B cell (primary cell): Measurements from ENCODE around the gene SEC14L1. TPM values are rescaled to one million over a fixed set of nuclear protein-coding genes. Genes with fewer than 3 reads are reported as not detected.

Experiments
- ATAC-seq: fragments of 200-7000 bp; cut with Tn5 transposase; one replicate; pipeline ENCODE4 v1.10.0; 2021; ENCODE audit warnings: low read depth, mild to moderate bottlenecking, moderate number of reproducible peaks, moderate library complexity
- CTCF ChIA-PET: fragments of 350-600 bp; sonication (Branson Sonifier 250); formaldehyde crosslinking; loops from one replicate; lab custom pipeline; 2021; ENCODE audit warnings: antibody characterized with exemption, inconsistent platforms; lab: Charles Lee
- POLR2A ChIA-PET: fragments of 350-600 bp; sonication (Branson Sonifier 250); formaldehyde crosslinking; loops from one replicate; lab custom pipeline; 2021; ENCODE audit warnings: antibody characterized with exemption; lab: Charles Lee
- DNase-seq: peaks from one replicate; pipeline ENCODE4 v3.0.0; 2013
- H2AFZ ChIP-seq: 2 replicates; pipeline ENCODE4 v1.6.1; 2012; ENCODE audit warnings: mild to moderate bottlenecking, low read depth, low read length; ENCODE audit not compliant: insufficient read depth, poor library complexity, severe bottlenecking
- H3K27ac ChIP-seq, 2 donors: 1 replicate in 1 of 2; 2 replicates in 1 of 2; pipeline ENCODE4 v1.5.1; 2012 to 2013; ENCODE audit warnings: low read length in 2 of 2, mild to moderate bottlenecking in 2 of 2, moderate library complexity in 1 of 2
- H3K27me3 ChIP-seq, 4 experiments: fragments of 200-600 bp in 1 of 4; sonication (generic) in 1 of 4; replicated peaks in 1 of 4; 1 replicate in 2 of 4; 2 replicates in 2 of 4; pipeline versions ENCODE4 v1.6.1 to v1.7.0; 2013 to 2016; ENCODE audit warnings: low read length in 3 of 4, mild to moderate bottlenecking in 2 of 4, mixed read lengths in 1 of 4, moderate library complexity in 1 of 4; ENCODE audit not compliant: insufficient read depth in 4 of 4, control insufficient read depth in 3 of 4; ENCODE audit errors: control extremely low read depth in 1 of 4
- H3K36me3 ChIP-seq, 2 experiments: replicated peaks in 1 of 2; 1 replicate in 1 of 2; 2 replicates in 1 of 2; pipeline versions ENCODE4 v1.6.1 to v1.7.1; 2013; ENCODE audit warnings: low read length in 1 of 2; ENCODE audit not compliant: insufficient read depth in 2 of 2, control insufficient read depth in 1 of 2; ENCODE audit errors: control extremely low read depth in 1 of 2, extremely low read depth in 1 of 2
- H3K4me1 ChIP-seq, 2 donors: fragments of 200-600 bp in 1 of 2; sonication (generic) in 1 of 2; 1 replicate in 1 of 2; 2 replicates in 1 of 2; pipeline versions ENCODE4 v1.5.1 to v1.6.1; 2013 to 2017; ENCODE audit warnings: low read length in 2 of 2; ENCODE audit not compliant: control insufficient read depth in 2 of 2, insufficient read depth in 2 of 2
- H3K4me2 ChIP-seq: replicated peaks from 2 replicates; pipeline ENCODE3; 2012; ENCODE audit warnings: mild to moderate bottlenecking, low read depth, low read length; ENCODE audit not compliant: poor library complexity, severe bottlenecking
- H3K4me3 ChIP-seq, 5 experiments: fragments of 200-600 bp in 1 of 5; sonication (generic) in 1 of 5; 1 replicate in 3 of 5; 2 replicates in 2 of 5; pipeline versions ENCODE4 v1.5.1 to v1.7.0; 2011 to 2016; ENCODE audit warnings: low read length in 4 of 5, mild to moderate bottlenecking in 4 of 5, low read depth in 2 of 5, control low read depth in 1 of 5, moderate library complexity in 1 of 5; ENCODE audit not compliant: insufficient read depth in 1 of 5; ENCODE audit errors: control extremely low read depth in 1 of 5, extremely low read depth in 1 of 5
- H3K79me2 ChIP-seq: fragments of 200-600 bp; sonication (generic); one replicate; pipeline ENCODE4 v1.6.0; 2016; ENCODE audit warnings: low read length; ENCODE audit not compliant: control insufficient read depth, insufficient read depth
- H3K9ac ChIP-seq: fragments of 200-600 bp; sonication (generic); 2 replicates; pipeline ENCODE4 v1.6.1; 2017; ENCODE audit warnings: mild to moderate bottlenecking, low read length, moderate library complexity
- H3K9me3 ChIP-seq, 3 donors: one replicate each; pipeline versions ENCODE4 v1.6.1 to v1.7.1; 2013; ENCODE audit warnings: low read length in 2 of 3; ENCODE audit not compliant: control insufficient read depth in 2 of 3, insufficient read depth in 1 of 3; ENCODE audit errors: control extremely low read depth in 1 of 3
- H4K20me1 ChIP-seq: 2 replicates; pipeline ENCODE4 v1.6.0; 2012; ENCODE audit warnings: mild to moderate bottlenecking, low read length; ENCODE audit not compliant: insufficient read depth, control insufficient read depth, poor library complexity, severe bottlenecking
- H3K27ac Mint-ChIP-seq: one replicate; pipeline ENCODE4 v1.8.0; 2021; ENCODE audit warnings: mixed read lengths
- H3K27me3 Mint-ChIP-seq: one replicate; pipeline ENCODE4 v1.8.0; 2021; ENCODE audit warnings: mixed read lengths
- H3K4me1 Mint-ChIP-seq: one replicate; pipeline ENCODE4 v1.8.0; 2021; ENCODE audit warnings: mixed read lengths
- H3K4me3 Mint-ChIP-seq: one replicate; pipeline ENCODE4 v1.8.0; 2021; ENCODE audit warnings: mixed read lengths
- H3K9me3 Mint-ChIP-seq: one replicate; pipeline ENCODE4 v1.8.0; 2022; ENCODE audit warnings: mixed read lengths; ENCODE audit not compliant: insufficient read depth
- EZH2 ChIP-seq: IDR thresholded peaks from 2 replicates; pipeline ENCODE4 v1.6.1; 2012; ENCODE audit warnings: borderline replicate concordance, low read depth, mild to moderate bottlenecking, moderate library complexity, low read length; ENCODE audit not compliant: insufficient read depth, poor library complexity, severe bottlenecking
- WGBS: methylation state at CpG from one replicate; pipeline ENCODE4 v1.1.5; 2013; ENCODE audit warnings: missing lambda C conversion rate; ENCODE audit not compliant: insufficient coverage; 5-methylcytosine and 5-hydroxymethylcytosine counted together
- intact Hi-C: fragments of 100-400 bp; cut with micrococcal nuclease; formaldehyde crosslinking; loops from one replicate; pipeline ENCODE4 v1.10.0; 2022
- polyA plus RNA-seq: library from polyadenylated mRNA; depleted of rRNA; stranded (reverse); fragments of >200 nt; gene quantifications from 2 replicates; pipeline ENCODE4 v1.2.3, GENCODE V29; 2012
- total RNA-seq, 2 donors: library from RNA; stranded (reverse); fragments of 120-200 nt in 1 of 2; gene quantifications; 1 replicate in 1 of 2; 2 replicates in 1 of 2; pipeline versions ENCODE4 v1.2.3 to v1.2.4, GENCODE V29; 2013 to 2022
- TF ChIP-seq, protein P1 (sequence below): fragments of 200-600 bp; IDR thresholded peaks from one replicate; pipeline ENCODE4 v1.8.0; 2022; ENCODE audit warnings: antibody characterized with exemption, mild to moderate bottlenecking

SEC14L1 gene
- total and polyA plus RNA-seq, 2 donors (not counting 1 experiment from before 2014, with no cell fraction given): 37.7 to 103 TPM

DNA sequence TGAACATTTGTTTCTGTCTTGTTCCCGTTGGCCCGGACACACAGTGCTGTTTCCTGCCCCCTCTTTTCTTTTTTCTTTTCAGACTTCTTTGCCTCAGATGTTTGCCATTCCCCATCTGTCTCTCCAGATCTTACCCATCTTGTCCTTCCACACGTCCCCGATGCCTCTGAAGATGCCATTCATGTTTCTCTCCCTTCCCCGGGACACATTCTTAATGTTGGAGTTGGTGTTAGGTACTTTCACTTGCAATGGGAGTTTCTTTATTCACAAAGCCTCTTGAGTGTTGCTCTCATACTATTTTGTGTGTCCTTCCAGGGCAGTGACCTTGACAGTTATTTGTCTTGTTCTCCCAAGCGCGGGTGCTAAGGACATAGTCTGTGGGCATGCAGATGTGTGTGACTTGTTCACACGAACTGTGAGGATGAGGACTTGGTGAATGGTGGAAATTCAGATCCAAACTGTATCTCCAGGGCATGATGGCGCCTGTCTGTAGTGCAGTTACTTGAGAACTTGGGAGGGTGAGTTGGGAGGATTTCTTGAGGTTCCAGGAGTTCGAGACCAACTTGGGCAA is 8.3 kb downstream of the SEC14L1 start:
- H3K79me2 ChIP-seq: peaks cover 89% of the 10 kb centered on the region
- H3K9me3 ChIP-seq: no peaks in the 10 kb centered on the region
- Mint-ChIP-seq H3K4me3 (no peak overlapping the region), H3K4me1 (peaks cover 50% of the 10 kb centered on the region), H3K9me3 (no peaks in the 10 kb centered on the region), H3K27ac (no peak overlapping the region), H3K27me3 (no peaks in the 10 kb centered on the region)
- ATAC-seq (no peak), DNase-seq (no peak)
- peaks cover 4 to 69% of the 10 kb centered on the region in 2 experiments for H3K36me3 ChIP-seq
- CTCF ChIA-PET: no interaction called here
- TF ChIP-seq, protein P1, sequence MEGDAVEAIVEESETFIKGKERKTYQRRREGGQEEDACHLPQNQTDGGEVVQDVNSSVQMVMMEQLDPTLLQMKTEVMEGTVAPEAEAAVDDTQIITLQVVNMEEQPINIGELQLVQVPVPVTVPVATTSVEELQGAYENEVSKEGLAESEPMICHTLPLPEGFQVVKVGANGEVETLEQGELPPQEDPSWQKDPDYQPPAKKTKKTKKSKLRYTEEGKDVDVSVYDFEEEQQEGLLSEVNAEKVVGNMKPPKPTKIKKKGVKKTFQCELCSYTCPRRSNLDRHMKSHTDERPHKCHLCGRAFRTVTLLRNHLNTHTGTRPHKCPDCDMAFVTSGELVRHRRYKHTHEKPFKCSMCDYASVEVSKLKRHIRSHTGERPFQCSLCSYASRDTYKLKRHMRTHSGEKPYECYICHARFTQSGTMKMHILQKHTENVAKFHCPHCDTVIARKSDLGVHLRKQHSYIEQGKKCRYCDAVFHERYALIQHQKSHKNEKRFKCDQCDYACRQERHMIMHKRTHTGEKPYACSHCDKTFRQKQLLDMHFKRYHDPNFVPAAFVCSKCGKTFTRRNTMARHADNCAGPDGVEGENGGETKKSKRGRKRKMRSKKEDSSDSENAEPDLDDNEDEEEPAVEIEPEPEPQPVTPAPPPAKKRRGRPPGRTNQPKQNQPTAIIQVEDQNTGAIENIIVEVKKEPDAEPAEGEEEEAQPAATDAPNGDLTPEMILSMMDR: no peak
- TF ChIP-seq EZH2: no peak
- POLR2A ChIA-PET: no interaction called here
- H3K27me3 ChIP-seq: no peaks in the 10 kb centered on the region
- peaks cover 63% of the 10 kb centered on the region for H4K20me1 ChIP-seq
- no peak overlapping the region for H3K9ac ChIP-seq
- no peak overlapping the region for H3K27ac ChIP-seq
- WGBS: 94% methylated on average over 7 of the region's 10 CpGs
- intact Hi-C loops: loop anchor here (10.0 kb wide), 1 partner anchor 296 kb away; no protein-coding TSS in a partner anchor
- H3K4me2 ChIP-seq: no peak overlapping the region
- H3K4me3 ChIP-seq: no peak overlapping the region
- no peak overlapping the region for H2AFZ ChIP-seq
- peaks cover 22 to 39% of the 10 kb centered on the region in 2 donors for H3K4me1 ChIP-seq

DNA sequence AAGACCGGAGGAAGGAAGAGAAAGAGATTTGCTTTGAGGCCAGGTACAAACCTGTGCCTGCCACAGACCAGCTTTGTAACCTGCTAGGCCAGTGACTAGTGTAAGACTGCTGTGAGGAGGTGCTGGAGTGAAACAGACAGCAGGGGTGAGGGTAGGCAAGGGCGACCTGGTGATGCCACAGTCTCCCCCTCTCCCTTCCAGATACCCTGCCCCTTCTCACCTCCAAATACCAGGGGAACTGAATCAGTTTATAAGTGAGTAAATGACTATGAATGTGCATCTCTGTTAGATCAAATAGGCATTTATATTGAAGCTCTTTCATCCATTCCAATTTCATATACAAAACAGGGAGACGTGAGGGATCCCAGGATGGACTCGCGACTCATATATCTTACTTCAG is 9.4 kb downstream of the SEC14L1 start:
- H3K27me3 ChIP-seq: no peaks in the 10 kb centered on the region
- no CpG with 5 or more reads among the region's 5 CpGs for WGBS
- no peak overlapping the region for H3K4me3 ChIP-seq
- Mint-ChIP-seq H3K4me3 (no peak overlapping the region), H3K27ac (no peak overlapping the region), H3K4me1 (peaks cover 47% of the 10 kb centered on the region), H3K9me3 (no peaks in the 10 kb centered on the region), H3K27me3 (no peaks in the 10 kb centered on the region)
- peaks cover 96% of the 10 kb centered on the region for H3K79me2 ChIP-seq
- H3K27ac ChIP-seq: no peak overlapping the region
- no peaks in the 10 kb centered on the region for H3K9me3 ChIP-seq
- H4K20me1 ChIP-seq: peaks cover 75% of the 10 kb centered on the region
- H3K9ac ChIP-seq: no peak overlapping the region
- intact Hi-C loops: no loop called here
- H2AFZ ChIP-seq: no peak overlapping the region
- POLR2A ChIA-PET: no interaction called here
- DNase-seq: no peak
- H3K4me2 ChIP-seq: no peak overlapping the region
- peaks cover 4 to 61% of the 10 kb centered on the region in 2 experiments for H3K36me3 ChIP-seq
- CTCF ChIA-PET: no interaction called here
- ATAC-seq: no peak
- H3K4me1 ChIP-seq: peaks cover 16 to 28% of the 10 kb centered on the region in 2 donors
- TF ChIP-seq, protein P1: no peak
- TF ChIP-seq EZH2: no peak
